ENCODE results near the gene GJC2.

The GJC2 gene

DNA sequence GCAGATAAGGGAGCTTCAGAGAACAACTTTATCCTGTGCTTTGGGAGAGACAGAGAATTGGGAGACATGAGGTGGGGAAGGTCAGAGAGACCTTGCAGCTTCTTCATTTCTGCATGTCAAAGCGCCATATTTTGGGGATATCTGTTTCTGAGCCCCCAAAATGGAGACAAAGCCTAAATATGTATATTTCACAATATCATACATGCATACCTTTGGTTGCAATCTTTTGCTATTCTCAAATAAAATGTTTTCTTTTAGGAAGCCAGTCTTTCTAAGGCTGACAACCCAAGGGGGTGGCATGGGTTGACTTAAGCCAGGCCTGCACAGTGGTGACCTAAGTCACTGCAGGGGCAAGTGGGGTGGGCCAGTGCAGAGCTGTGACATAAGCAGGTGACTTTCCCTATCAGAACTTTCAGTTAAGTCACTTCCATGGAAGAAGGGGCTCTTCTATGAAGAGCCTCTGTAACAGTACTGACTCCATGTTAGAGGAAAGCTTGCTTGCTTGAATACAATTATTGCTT lies 26.7 kb upstream of the GJC2 start:
- TF ChIP-seq USF1 (IDR thresholded peaks at IDR 0.05) (no peak), FOXM1 (IDR thresholded peaks at IDR 0.05; ENCODE audit: borderline replicate concordance, low read depth) (no peak), ZBTB7A (IDR thresholded peaks at IDR 0.05; ENCODE audit: low read depth) (no peak), TAF1 (IDR thresholded peaks at IDR 0.05; ENCODE audit: low read depth) (no peak), CEBPB (IDR thresholded peaks at IDR 0.05) (no peak), EGR1 (IDR thresholded peaks at IDR 0.05) (no peak), TEAD4 (IDR thresholded peaks at IDR 0.05) (no peak), TCF12 (IDR thresholded peaks at IDR 0.05; ENCODE audit: low read depth) (no peak), CREB1 (IDR thresholded peaks at IDR 0.05; ENCODE audit: low read depth) (no peak), EP300 (IDR thresholded peaks at IDR 0.05; ENCODE audit: borderline replicate concordance) (no peak), YY1 (IDR thresholded peaks at IDR 0.05; ENCODE audit: low read depth) (no peak), NFIC (IDR thresholded peaks at IDR 0.05) (no peak), RAD21 (IDR thresholded peaks at IDR 0.05; ENCODE audit: low read depth) (no peak)
- TF ChIP-seq, protein P1, sequence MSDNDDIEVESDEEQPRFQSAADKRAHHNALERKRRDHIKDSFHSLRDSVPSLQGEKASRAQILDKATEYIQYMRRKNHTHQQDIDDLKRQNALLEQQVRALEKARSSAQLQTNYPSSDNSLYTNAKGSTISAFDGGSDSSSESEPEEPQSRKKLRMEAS (IDR thresholded peaks at IDR 0.05) = no peak
- TF ChIP-seq, protein P2, sequence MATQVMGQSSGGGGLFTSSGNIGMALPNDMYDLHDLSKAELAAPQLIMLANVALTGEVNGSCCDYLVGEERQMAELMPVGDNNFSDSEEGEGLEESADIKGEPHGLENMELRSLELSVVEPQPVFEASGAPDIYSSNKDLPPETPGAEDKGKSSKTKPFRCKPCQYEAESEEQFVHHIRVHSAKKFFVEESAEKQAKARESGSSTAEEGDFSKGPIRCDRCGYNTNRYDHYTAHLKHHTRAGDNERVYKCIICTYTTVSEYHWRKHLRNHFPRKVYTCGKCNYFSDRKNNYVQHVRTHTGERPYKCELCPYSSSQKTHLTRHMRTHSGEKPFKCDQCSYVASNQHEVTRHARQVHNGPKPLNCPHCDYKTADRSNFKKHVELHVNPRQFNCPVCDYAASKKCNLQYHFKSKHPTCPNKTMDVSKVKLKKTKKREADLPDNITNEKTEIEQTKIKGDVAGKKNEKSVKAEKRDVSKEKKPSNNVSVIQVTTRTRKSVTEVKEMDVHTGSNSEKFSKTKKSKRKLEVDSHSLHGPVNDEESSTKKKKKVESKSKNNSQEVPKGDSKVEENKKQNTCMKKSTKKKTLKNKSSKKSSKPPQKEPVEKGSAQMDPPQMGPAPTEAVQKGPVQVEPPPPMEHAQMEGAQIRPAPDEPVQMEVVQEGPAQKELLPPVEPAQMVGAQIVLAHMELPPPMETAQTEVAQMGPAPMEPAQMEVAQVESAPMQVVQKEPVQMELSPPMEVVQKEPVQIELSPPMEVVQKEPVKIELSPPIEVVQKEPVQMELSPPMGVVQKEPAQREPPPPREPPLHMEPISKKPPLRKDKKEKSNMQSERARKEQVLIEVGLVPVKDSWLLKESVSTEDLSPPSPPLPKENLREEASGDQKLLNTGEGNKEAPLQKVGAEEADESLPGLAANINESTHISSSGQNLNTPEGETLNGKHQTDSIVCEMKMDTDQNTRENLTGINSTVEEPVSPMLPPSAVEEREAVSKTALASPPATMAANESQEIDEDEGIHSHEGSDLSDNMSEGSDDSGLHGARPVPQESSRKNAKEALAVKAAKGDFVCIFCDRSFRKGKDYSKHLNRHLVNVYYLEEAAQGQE (IDR thresholded peaks at IDR 0.05; ENCODE audit: low read depth) = no peak

GRCh38 chr1:228123505-228123904 lies 26.2 kb upstream of the GJC2 start:
- TF ChIP-seq CREB1 (IDR thresholded peaks at IDR 0.05; ENCODE audit: low read depth) = no peak
- no peak for TF ChIP-seq RAD21 (IDR thresholded peaks at IDR 0.05; ENCODE audit: low read depth)
- TF ChIP-seq YY1 (IDR thresholded peaks at IDR 0.05; ENCODE audit: low read depth) = no peak
- TF ChIP-seq USF1 (IDR thresholded peaks at IDR 0.05) = no peak
- TF ChIP-seq, protein P1 (IDR thresholded peaks at IDR 0.05) = no peak
- no peak for TF ChIP-seq NFIC (IDR thresholded peaks at IDR 0.05)
- TF ChIP-seq, protein P2 (IDR thresholded peaks at IDR 0.05; ENCODE audit: low read depth) = no peak

- TF ChIP-seq TAF1 (IDR thresholded peaks at IDR 0.05; ENCODE audit: low read depth) (no peak), TCF12 (IDR thresholded peaks at IDR 0.05; ENCODE audit: low read depth) (no peak), USF1 (IDR thresholded peaks at IDR 0.05) (no peak), EGR1 (IDR thresholded peaks at IDR 0.05) (no peak), TEAD4 (IDR thresholded peaks at IDR 0.05) (no peak), CEBPB (IDR thresholded peaks at IDR 0.05) (no peak), FOXM1 (IDR thresholded peaks at IDR 0.05; ENCODE audit: borderline replicate concordance, low read depth) (no peak), ZBTB7A (IDR thresholded peaks at IDR 0.05; ENCODE audit: low read depth) (no peak), EP300 (IDR thresholded peaks at IDR 0.05; ENCODE audit: borderline replicate concordance) (no peak), CREB1 (IDR thresholded peaks at IDR 0.05; ENCODE audit: low read depth) (no peak), RAD21 (IDR thresholded peaks at IDR 0.05; ENCODE audit: low read depth) (no peak), YY1 (IDR thresholded peaks at IDR 0.05; ENCODE audit: low read depth) (no peak), NFIC (IDR thresholded peaks at IDR 0.05) (no peak)
- TF ChIP-seq, protein P2 (IDR thresholded peaks at IDR 0.05; ENCODE audit: low read depth) = no peak
- TF ChIP-seq, protein P1 (IDR thresholded peaks at IDR 0.05) = no peak
These were observed 24.5 kb upstream of the GJC2 start for GRCh38 chr1:228125185-228125584.

- TF ChIP-seq, protein P1 (IDR thresholded peaks at IDR 0.05) = no peak
- TF ChIP-seq RAD21 (IDR thresholded peaks at IDR 0.05; ENCODE audit: low read depth) = no peak
- TF ChIP-seq FOXM1 (IDR thresholded peaks at IDR 0.05; ENCODE audit: borderline replicate concordance, low read depth) = no peak
- no peak for TF ChIP-seq EP300 (IDR thresholded peaks at IDR 0.05; ENCODE audit: borderline replicate concordance)
- TF ChIP-seq TAF1 (IDR thresholded peaks at IDR 0.05; ENCODE audit: low read depth) = no peak
- no peak for TF ChIP-seq YY1 (IDR thresholded peaks at IDR 0.05; ENCODE audit: low read depth)
- TF ChIP-seq TEAD4 (IDR thresholded peaks at IDR 0.05) = no peak
- no peak for TF ChIP-seq TCF12 (IDR thresholded peaks at IDR 0.05; ENCODE audit: low read depth)
- TF ChIP-seq CREB1 (IDR thresholded peaks at IDR 0.05; ENCODE audit: low read depth) = no peak
- TF ChIP-seq, protein P2 (IDR thresholded peaks at IDR 0.05; ENCODE audit: low read depth) = no peak
- no peak for TF ChIP-seq EGR1 (IDR thresholded peaks at IDR 0.05)
- no peak for TF ChIP-seq ZBTB7A (IDR thresholded peaks at IDR 0.05; ENCODE audit: low read depth)
- no peak for TF ChIP-seq NFIC (IDR thresholded peaks at IDR 0.05)
- no peak for TF ChIP-seq USF1 (IDR thresholded peaks at IDR 0.05)
- TF ChIP-seq CEBPB (IDR thresholded peaks at IDR 0.05) = no peak
These were observed 18.0 kb upstream of the GJC2 start for GRCh38 chr1:228131766-228132165.
